ENCODE data around the gene PLXND1.

DNA sequence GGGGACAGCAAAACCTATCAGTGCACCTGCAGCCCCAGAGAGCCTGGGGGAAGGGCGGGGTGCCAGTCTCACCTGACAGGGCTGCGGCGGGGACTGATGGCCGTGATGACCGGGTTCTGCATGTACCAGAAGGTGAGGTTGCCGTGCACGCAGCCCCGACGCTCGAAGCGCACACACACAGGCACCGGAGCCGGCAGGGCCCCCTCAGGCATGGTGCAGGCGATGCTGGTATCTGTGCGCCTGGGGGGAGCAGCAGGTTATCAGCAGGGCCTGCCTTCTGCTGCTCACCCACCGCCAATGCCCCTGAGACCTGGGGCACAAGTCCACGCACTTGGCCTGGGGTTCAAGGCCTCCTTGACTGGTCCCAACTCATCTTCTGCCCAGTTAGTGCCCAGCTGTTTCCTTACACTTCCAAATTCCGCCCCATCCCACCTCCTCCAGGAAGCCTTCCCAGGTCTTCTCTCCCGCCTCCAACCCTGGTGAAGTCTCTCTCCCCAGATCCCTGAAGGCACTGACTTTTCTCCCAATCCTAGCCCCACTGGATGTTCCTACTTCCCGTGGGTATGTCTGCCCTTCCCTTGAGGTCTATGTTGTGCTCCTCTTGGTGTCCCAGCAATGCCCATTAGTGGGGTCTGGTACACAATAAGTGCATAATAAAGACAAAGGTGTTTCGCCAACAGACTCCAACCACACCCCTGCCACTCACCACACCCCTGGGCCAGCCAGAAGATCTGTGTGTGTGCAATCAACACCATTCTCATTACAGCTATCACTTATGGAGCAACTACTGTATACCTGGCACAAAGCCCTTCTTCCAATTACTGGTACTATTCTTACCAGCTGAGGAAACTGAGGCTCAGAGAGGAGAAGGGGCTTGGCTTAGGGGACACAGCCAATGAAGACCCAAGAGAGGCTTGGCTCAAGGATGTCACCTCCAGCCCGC lies 34.6 kb downstream of the PLXND1 start:
- TF ChIP-seq CTCF (IDR thresholded peaks at IDR 0.05) (no peak), POLR2A (IDR thresholded peaks at IDR 0.05) (no peak)

All from body of pancreas (tissue), 4 donors.